ENCODE data around the gene GOLT1A.

DNA sequence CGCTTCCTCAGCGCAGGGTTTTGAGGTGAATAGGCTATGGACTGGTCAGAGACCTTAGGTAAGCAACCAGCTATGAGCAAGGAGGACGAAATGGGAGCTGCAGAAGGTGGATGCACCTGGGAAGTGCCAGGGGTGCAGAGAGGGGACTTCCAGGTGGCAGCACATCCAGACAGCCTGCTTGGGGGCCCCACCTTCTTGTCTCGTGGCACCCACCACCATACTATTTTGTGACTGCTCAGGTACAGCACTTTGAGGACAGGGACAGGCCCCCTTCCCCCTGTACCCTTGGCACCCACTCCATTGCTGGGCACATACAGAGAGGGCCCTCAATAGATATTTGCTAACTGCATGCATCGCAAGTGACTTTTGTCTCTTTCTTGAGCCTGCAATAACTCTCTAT is 16.7 kb downstream of the GOLT1A start:
- TF ChIP-seq TAF1 (IDR thresholded peaks at IDR 0.05; ENCODE audit: borderline replicate concordance, insufficient read depth, low read length) (no peak), POLR2AphosphoS5 (IDR thresholded peaks at IDR 0.05; ENCODE audit: low read depth, low read length) (no peak), SIN3A (IDR thresholded peaks at IDR 0.05; ENCODE audit: borderline replicate concordance, insufficient read depth, low read length) (no peak), FOXP2 (optimal IDR thresholded peaks at IDR 0.05; ENCODE audit: borderline replicate concordance, extremely low read depth, extremely low read length, insufficient read depth) (no peak)
- TF ChIP-seq, protein P1, sequence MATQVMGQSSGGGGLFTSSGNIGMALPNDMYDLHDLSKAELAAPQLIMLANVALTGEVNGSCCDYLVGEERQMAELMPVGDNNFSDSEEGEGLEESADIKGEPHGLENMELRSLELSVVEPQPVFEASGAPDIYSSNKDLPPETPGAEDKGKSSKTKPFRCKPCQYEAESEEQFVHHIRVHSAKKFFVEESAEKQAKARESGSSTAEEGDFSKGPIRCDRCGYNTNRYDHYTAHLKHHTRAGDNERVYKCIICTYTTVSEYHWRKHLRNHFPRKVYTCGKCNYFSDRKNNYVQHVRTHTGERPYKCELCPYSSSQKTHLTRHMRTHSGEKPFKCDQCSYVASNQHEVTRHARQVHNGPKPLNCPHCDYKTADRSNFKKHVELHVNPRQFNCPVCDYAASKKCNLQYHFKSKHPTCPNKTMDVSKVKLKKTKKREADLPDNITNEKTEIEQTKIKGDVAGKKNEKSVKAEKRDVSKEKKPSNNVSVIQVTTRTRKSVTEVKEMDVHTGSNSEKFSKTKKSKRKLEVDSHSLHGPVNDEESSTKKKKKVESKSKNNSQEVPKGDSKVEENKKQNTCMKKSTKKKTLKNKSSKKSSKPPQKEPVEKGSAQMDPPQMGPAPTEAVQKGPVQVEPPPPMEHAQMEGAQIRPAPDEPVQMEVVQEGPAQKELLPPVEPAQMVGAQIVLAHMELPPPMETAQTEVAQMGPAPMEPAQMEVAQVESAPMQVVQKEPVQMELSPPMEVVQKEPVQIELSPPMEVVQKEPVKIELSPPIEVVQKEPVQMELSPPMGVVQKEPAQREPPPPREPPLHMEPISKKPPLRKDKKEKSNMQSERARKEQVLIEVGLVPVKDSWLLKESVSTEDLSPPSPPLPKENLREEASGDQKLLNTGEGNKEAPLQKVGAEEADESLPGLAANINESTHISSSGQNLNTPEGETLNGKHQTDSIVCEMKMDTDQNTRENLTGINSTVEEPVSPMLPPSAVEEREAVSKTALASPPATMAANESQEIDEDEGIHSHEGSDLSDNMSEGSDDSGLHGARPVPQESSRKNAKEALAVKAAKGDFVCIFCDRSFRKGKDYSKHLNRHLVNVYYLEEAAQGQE (IDR thresholded peaks at IDR 0.05; ENCODE audit: insufficient read depth in 1 of 2, low read depth in 2 of 2, low read length in 2 of 2), result no peak

All from PFSK-1 (cell line).